Natural killer cell (primary cell): Measurements from ENCODE around the gene PLCB4. TPM values are rescaled to one million over a fixed set of nuclear protein-coding genes. Genes with fewer than 3 reads are reported as not detected.

Experiments used
- ATAC-seq, 3 donors: fragments of 150-1000 bp in 2 of 3; fragments of 200-7000 bp in 1 of 3; cut with Tn5 transposase; 1 replicate in 1 of 3; 2 replicates in 2 of 3; pipeline ENCODE4 v1.10.0; 2021; ENCODE audit warnings: mild to moderate bottlenecking in 2 of 3, moderate library complexity in 2 of 3
- DNase-seq, 2 donors: peaks; one replicate each; pipeline versions ENCODE4 v3.0.0 to v3.0.0-alpha.2; 2013 to 2021; ENCODE audit warnings: mixed read lengths in 1 of 2
- H3K27ac ChIP-seq: one replicate; pipeline ENCODE4 v1.5.1; 2013; ENCODE audit warnings: mild to moderate bottlenecking, low read length
- H3K27me3 ChIP-seq: one replicate; pipeline ENCODE4 v1.6.1; 2013; ENCODE audit warnings: low read length; ENCODE audit not compliant: control insufficient read depth, insufficient read depth
- H3K36me3 ChIP-seq: one replicate; pipeline ENCODE4 v1.6.1; 2013; ENCODE audit warnings: low read length; ENCODE audit not compliant: control insufficient read depth, insufficient read depth
- H3K4me1 ChIP-seq: one replicate; pipeline ENCODE4 v1.6.1; 2013; ENCODE audit warnings: low read length; ENCODE audit not compliant: control insufficient read depth, insufficient read depth
- H3K4me3 ChIP-seq: one replicate; pipeline ENCODE4 v1.5.1; 2013; ENCODE audit warnings: low read length
- H3K9me3 ChIP-seq: one replicate; pipeline ENCODE4 v1.6.1; 2013; ENCODE audit warnings: low read length; ENCODE audit not compliant: control insufficient read depth, insufficient read depth
- H3K27ac Mint-ChIP-seq, 2 donors: one replicate each; pipeline ENCODE4 v1.8.0; 2022; ENCODE audit warnings: mild to moderate bottlenecking in 2 of 2, mixed read lengths in 2 of 2, moderate library complexity in 1 of 2
- H3K27me3 Mint-ChIP-seq, 2 donors: one replicate each; pipeline ENCODE4 v1.8.0; 2022; ENCODE audit warnings: low read depth in 2 of 2, mixed read lengths in 2 of 2
- H3K36me3 Mint-ChIP-seq: one replicate; pipeline ENCODE4 v1.8.0; 2022; ENCODE audit warnings: mixed read lengths
- H3K4me1 Mint-ChIP-seq, 2 donors: one replicate each; pipeline ENCODE4 v1.8.0; 2022; ENCODE audit warnings: mixed read lengths in 2 of 2
- H3K4me3 Mint-ChIP-seq: one replicate; pipeline ENCODE4 v1.8.0; 2022; ENCODE audit warnings: mild to moderate bottlenecking, moderate library complexity, mixed read lengths
- H3K9me3 Mint-ChIP-seq, 2 donors: one replicate each; pipeline ENCODE4 v1.8.0; 2022; ENCODE audit warnings: mixed read lengths in 2 of 2
- WGBS: methylation state at CpG from one replicate; pipeline ENCODE4 v1.1.7; 2013; ENCODE audit warnings: missing lambda C conversion rate; ENCODE audit not compliant: insufficient coverage; 5-methylcytosine and 5-hydroxymethylcytosine counted together
- intact Hi-C: fragments of 100-400 bp; cut with micrococcal nuclease; formaldehyde crosslinking; loops from one replicate; pipeline ENCODE4 v1.14.2; 2022
- total RNA-seq, 4 donors: library from RNA; stranded (reverse); fragments of 120-200 nt in 1 of 4; gene quantifications; one replicate each; pipeline versions ENCODE4 v1.2.3 to v1.2.4, GENCODE V29; 2013 to 2022
- TF ChIP-seq, protein P1 (sequence below): fragments of 200-600 bp; IDR thresholded peaks from one replicate; pipeline ENCODE4 v1.8.0; 2022; ENCODE audit warnings: antibody characterized with exemption

PLCB4 gene
- total RNA-seq, 3 donors from 2014 or later (not counting 1 experiment from before 2014, with no cell fraction given) = 0.05 to 0.40 TPM; not detected in 1

DNA sequence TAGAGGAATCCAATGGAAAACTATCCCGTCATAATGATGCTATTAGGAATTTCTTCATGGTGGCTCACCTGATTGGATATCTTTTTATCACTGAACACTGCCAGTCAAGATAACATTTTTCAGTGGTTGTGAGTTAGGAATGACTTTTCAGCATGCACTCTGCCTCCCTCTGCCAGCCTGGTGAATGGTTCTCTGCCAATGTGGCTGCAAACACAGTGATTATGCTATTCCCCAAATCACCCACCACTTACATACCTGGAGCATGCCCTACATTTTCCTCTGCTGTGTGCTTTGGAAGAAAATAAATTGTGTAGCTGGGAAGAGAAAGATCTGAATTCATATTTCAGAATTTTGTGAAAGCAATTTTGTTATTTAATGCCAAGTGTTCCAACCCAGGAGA is 342.9 kb downstream of the PLCB4 start:
- no peaks in the 10 kb centered on the region for H3K9me3 ChIP-seq
- Mint-ChIP-seq H3K4me3 (no peak overlapping the region), H3K9me3 (no peaks in the 10 kb centered on the region), H3K27me3 (no peaks in the 10 kb centered on the region), H3K27ac (no peak overlapping the region), H3K36me3 (no peaks in the 10 kb centered on the region), H3K4me1 (no peaks in the 10 kb centered on the region)
- no peaks in the 10 kb centered on the region for H3K27me3 ChIP-seq
- WGBS = 40% methylated on average over 1 of the region's 1 CpG
- TF ChIP-seq, protein P1, sequence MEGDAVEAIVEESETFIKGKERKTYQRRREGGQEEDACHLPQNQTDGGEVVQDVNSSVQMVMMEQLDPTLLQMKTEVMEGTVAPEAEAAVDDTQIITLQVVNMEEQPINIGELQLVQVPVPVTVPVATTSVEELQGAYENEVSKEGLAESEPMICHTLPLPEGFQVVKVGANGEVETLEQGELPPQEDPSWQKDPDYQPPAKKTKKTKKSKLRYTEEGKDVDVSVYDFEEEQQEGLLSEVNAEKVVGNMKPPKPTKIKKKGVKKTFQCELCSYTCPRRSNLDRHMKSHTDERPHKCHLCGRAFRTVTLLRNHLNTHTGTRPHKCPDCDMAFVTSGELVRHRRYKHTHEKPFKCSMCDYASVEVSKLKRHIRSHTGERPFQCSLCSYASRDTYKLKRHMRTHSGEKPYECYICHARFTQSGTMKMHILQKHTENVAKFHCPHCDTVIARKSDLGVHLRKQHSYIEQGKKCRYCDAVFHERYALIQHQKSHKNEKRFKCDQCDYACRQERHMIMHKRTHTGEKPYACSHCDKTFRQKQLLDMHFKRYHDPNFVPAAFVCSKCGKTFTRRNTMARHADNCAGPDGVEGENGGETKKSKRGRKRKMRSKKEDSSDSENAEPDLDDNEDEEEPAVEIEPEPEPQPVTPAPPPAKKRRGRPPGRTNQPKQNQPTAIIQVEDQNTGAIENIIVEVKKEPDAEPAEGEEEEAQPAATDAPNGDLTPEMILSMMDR = no peak
- H3K27ac ChIP-seq = no peak overlapping the region
- ATAC-seq (no peak), DNase-seq (no peak)
- no peak overlapping the region for H3K4me3 ChIP-seq
- intact Hi-C loops = no loop called here
- H3K4me1 ChIP-seq = no peaks in the 10 kb centered on the region
- H3K36me3 ChIP-seq = no peaks in the 10 kb centered on the region

DNA sequence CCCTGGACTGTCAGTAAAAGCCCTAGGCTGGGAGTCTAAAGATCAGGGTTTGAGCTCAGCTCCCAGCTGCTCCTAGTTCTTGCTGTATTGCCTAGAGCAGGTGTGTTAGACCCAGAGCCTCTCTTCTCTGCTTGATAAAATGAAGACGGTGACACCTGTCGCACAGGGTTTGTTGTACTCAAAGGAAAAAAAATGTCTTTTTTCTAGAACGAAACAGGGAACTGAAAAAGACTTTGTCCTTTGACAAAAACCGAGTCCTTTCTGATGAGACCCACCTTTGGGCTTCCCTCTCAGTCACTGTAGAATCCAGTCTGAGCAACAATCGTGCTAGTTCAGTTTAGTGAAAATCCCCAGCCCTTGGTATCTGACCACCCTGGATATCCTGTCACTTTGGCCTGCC is 343.4 kb downstream of the PLCB4 start:
- Mint-ChIP-seq H3K27me3 (no peaks in the 10 kb centered on the region), H3K36me3 (no peaks in the 10 kb centered on the region), H3K27ac (no peak overlapping the region), H3K4me3 (no peak overlapping the region), H3K4me1 (no peaks in the 10 kb centered on the region), H3K9me3 (no peaks in the 10 kb centered on the region)
- no peak overlapping the region for H3K4me3 ChIP-seq
- H3K9me3 ChIP-seq = no peaks in the 10 kb centered on the region
- H3K4me1 ChIP-seq = no peaks in the 10 kb centered on the region
- intact Hi-C loops = no loop called here
- no peaks in the 10 kb centered on the region for H3K36me3 ChIP-seq
- DNase-seq (no peak), ATAC-seq (no peak)
- H3K27ac ChIP-seq = no peak overlapping the region
- H3K27me3 ChIP-seq = no peaks in the 10 kb centered on the region
- WGBS = 63% methylated on average over 5 of the region's 5 CpGs
- TF ChIP-seq, protein P1 = no peak

GRCh38 chr20:9413001-9413400 is 344.1 kb downstream of the PLCB4 start:
- H3K27ac Mint-ChIP-seq = no peak overlapping the region
- H3K9me3 Mint-ChIP-seq = no peaks in the 10 kb centered on the region
- no peaks in the 10 kb centered on the region for H3K27me3 Mint-ChIP-seq
- H3K4me3 Mint-ChIP-seq = no peak overlapping the region
- ATAC-seq = no peak
- Histone ChIP-seq H3K4me3 (no peak overlapping the region), H3K9me3 (no peaks in the 10 kb centered on the region), H3K36me3 (no peaks in the 10 kb centered on the region), H3K27ac (no peak overlapping the region), H3K27me3 (no peaks in the 10 kb centered on the region), H3K4me1 (no peaks in the 10 kb centered on the region)
- 82% methylated on average over 10 of the region's 10 CpGs for WGBS
- no peaks in the 10 kb centered on the region for H3K36me3 Mint-ChIP-seq
- TF ChIP-seq, protein P1 = no peak
- DNase-seq = no peak
- intact Hi-C loops = no loop called here
- H3K4me1 Mint-ChIP-seq = no peaks in the 10 kb centered on the region

DNA sequence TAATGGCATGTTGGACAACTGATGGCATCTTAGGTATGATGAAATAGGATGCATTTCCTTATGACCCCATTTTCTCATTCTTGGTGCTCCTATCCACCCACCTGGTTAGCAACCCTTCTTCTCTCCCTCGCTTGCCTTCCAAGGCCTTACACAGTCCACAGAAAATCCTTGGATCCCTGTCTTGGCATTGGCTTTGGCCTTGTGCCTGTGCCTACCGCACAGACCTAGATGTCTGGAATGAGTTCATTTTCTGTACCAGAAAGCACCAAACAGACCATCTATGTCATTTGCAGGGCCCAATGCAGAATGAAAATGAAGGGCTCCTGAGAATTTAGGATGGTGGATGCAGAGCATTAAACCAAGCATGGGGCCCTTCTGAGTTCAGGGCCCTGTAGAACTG is 346.5 kb downstream of the PLCB4 start:
- H3K4me3 Mint-ChIP-seq = no peak overlapping the region
- H3K36me3 Mint-ChIP-seq = no peaks in the 10 kb centered on the region
- Histone ChIP-seq H3K4me1 (no peaks in the 10 kb centered on the region), H3K36me3 (no peaks in the 10 kb centered on the region), H3K4me3 (no peak overlapping the region), H3K9me3 (no peaks in the 10 kb centered on the region), H3K27me3 (no peaks in the 10 kb centered on the region), H3K27ac (no peak overlapping the region)
- no peak for DNase-seq
- no peaks in the 10 kb centered on the region for H3K27me3 Mint-ChIP-seq
- 98% methylated on average over 2 of the region's 2 CpGs for WGBS
- H3K27ac Mint-ChIP-seq = no peak overlapping the region
- intact Hi-C loops = no loop called here
- no peak for ATAC-seq
- H3K4me1 Mint-ChIP-seq = no peaks in the 10 kb centered on the region
- TF ChIP-seq, protein P1 = no peak
- H3K9me3 Mint-ChIP-seq = no peaks in the 10 kb centered on the region
